ENCODE data around the gene LIAS. TPM values are rescaled to one million over a fixed set of nuclear protein-coding genes. Genes with fewer than 3 reads are reported as not detected.
"Not testable (repeated sequence)": the region's sequence is repeated elsewhere in the genome, so short reads cannot be mapped to it uniquely, and the experiment has no call there.

Gene LIAS
- 10 to 100 TPM; 14.5 to 16.6 TPM for total RNA-seq

- Mint-ChIP-seq H3K27ac (peak within 1 kb of the TSS; percentile 98), H3K4me1 (peaks cover 42% of the 10 kb centered on the region), H3K9me3 (ENCODE audit: low read depth) (no peaks in the 10 kb centered on the region), H3K4me3 (peak within 1 kb of the TSS; percentile 98), H3K36me3 (peaks cover 44% of the 10 kb centered on the region), H3K27me3 (no peaks in the 10 kb centered on the region)
- DNase-seq: peak; percentile 96
- peak; percentile 91 for ATAC-seq
- CTCF ChIA-PET: interaction anchor here (0.6 to 3.8 kb wide), 4 partner anchors 10 to 68 kb away, joined by 3 to 27 read pairs (median 4); partner anchors contain the start of gene UGDH
These were observed at the start of gene LIAS, which contains the start of gene RPL9 for GRCh38 chr4:39458505-39459300. LIAS (plus strand) TSS chr4:39459056; CDS start chr4:39459118, 62 bp downstream. RPL9 (minus strand) TSS chr4:39458922; CDS start chr4:39458439, 483 bp downstream.

GRCh38 chr4:39410415-39410814, 48.4 kb upstream of the LIAS start:
- H3K27me3 Mint-ChIP-seq: peaks cover 13% of the 10 kb centered on the region
- CTCF ChIA-PET: interaction anchor here (0.5 to 1.0 kb wide), 3 partner anchors 126 to 504 kb away, joined by 3 to 4 read pairs (median 3); no protein-coding TSS in a partner anchor
- no peak overlapping the region for H3K27ac Mint-ChIP-seq
- no peaks in the 10 kb centered on the region for H3K9me3 Mint-ChIP-seq (ENCODE audit: low read depth)
- ATAC-seq (no peak), DNase-seq (no peak)
- no peaks in the 10 kb centered on the region for H3K4me1 Mint-ChIP-seq
- no peak overlapping the region for H3K4me3 Mint-ChIP-seq
- no peaks in the 10 kb centered on the region for H3K36me3 Mint-ChIP-seq

GRCh38 chr4:39411561-39411960, 47.3 kb upstream of the LIAS start:
- H3K4me3 Mint-ChIP-seq; H3K36me3 Mint-ChIP-seq; H3K4me1 Mint-ChIP-seq; DNase-seq; CTCF ChIA-PET; ATAC-seq; H3K27ac Mint-ChIP-seq; H3K9me3 Mint-ChIP-seq (ENCODE audit: low read depth): not testable (repeated sequence)
- H3K27me3 Mint-ChIP-seq: peaks cover 13% of the 10 kb centered on the region

GRCh38 chr4:39415678-39416283, 43.1 kb upstream of the LIAS start:
- ATAC-seq: no peak
- H3K27ac Mint-ChIP-seq: no peak overlapping the region
- H3K36me3 Mint-ChIP-seq: no peaks in the 10 kb centered on the region
- no peaks in the 10 kb centered on the region for H3K9me3 Mint-ChIP-seq (ENCODE audit: low read depth)
- no peak overlapping the region for H3K4me3 Mint-ChIP-seq
- CTCF ChIA-PET: no interaction called here
- no peaks in the 10 kb centered on the region for H3K4me1 Mint-ChIP-seq
- no peak for DNase-seq
- peaks cover 2% of the 10 kb centered on the region for H3K27me3 Mint-ChIP-seq

- no peak for ATAC-seq
- CTCF ChIA-PET: no interaction called here
- no peak for DNase-seq
- no peaks in the 10 kb centered on the region for H3K4me1 Mint-ChIP-seq
- no peak overlapping the region for H3K4me3 Mint-ChIP-seq
- H3K27me3 Mint-ChIP-seq: no peaks in the 10 kb centered on the region
- no peaks in the 10 kb centered on the region for H3K9me3 Mint-ChIP-seq (ENCODE audit: low read depth)
- no peak overlapping the region for H3K27ac Mint-ChIP-seq
- H3K36me3 Mint-ChIP-seq: no peaks in the 10 kb centered on the region
These were observed 36.6 kb upstream of the LIAS start for GRCh38 chr4:39422247-39422646.

GRCh38 chr4:39425297-39425696, 33.6 kb upstream of the LIAS start:
- H3K27ac Mint-ChIP-seq; CTCF ChIA-PET; H3K4me3 Mint-ChIP-seq; DNase-seq; H3K36me3 Mint-ChIP-seq; H3K9me3 Mint-ChIP-seq (ENCODE audit: low read depth); H3K27me3 Mint-ChIP-seq; ATAC-seq; H3K4me1 Mint-ChIP-seq: not testable (repeated sequence)

GRCh38 chr4:39426728-39427127, 32.1 kb upstream of the LIAS start:
- no peak for ATAC-seq
- Mint-ChIP-seq H3K36me3 (no peaks in the 10 kb centered on the region), H3K27ac (no peak overlapping the region), H3K27me3 (peaks cover 7% of the 10 kb centered on the region), H3K4me1 (no peaks in the 10 kb centered on the region), H3K4me3 (no peak overlapping the region), H3K9me3 (ENCODE audit: low read depth) (no peaks in the 10 kb centered on the region)
- CTCF ChIA-PET: interaction anchor here (1.1 kb wide), 1 partner anchor 196 kb away, joined by 3 read pairs; no protein-coding TSS in a partner anchor
- DNase-seq: no peak

- DNase-seq (no peak), ATAC-seq (no peak)
- Mint-ChIP-seq H3K36me3 (no peaks in the 10 kb centered on the region), H3K9me3 (ENCODE audit: low read depth) (no peaks in the 10 kb centered on the region), H3K27ac (no peak overlapping the region), H3K27me3 (peaks cover 7% of the 10 kb centered on the region), H3K4me1 (no peaks in the 10 kb centered on the region), H3K4me3 (no peak overlapping the region)
- CTCF ChIA-PET: interaction anchor here (1.1 kb wide), 1 partner anchor 196 kb away, joined by 3 read pairs; no protein-coding TSS in a partner anchor
These were observed 31.2 kb upstream of the LIAS start for GRCh38 chr4:39427520-39428114.

GRCh38 chr4:39429476-39430334, 29.2 kb upstream of the LIAS start:
- H3K9me3 Mint-ChIP-seq (ENCODE audit: low read depth): no peaks in the 10 kb centered on the region
- H3K27ac Mint-ChIP-seq: no peak overlapping the region
- CTCF ChIA-PET: interaction anchor here (1.1 kb wide), 1 partner anchor 189 kb away, joined by 3 read pairs; no protein-coding TSS in a partner anchor
- H3K36me3 Mint-ChIP-seq: no peaks in the 10 kb centered on the region
- H3K4me3 Mint-ChIP-seq: no peak overlapping the region
- no peaks in the 10 kb centered on the region for H3K4me1 Mint-ChIP-seq
- DNase-seq: no peak
- no peak for ATAC-seq
- H3K27me3 Mint-ChIP-seq: peaks cover 7% of the 10 kb centered on the region

- CTCF ChIA-PET: no interaction called here
These were observed 24.9 kb upstream of the LIAS start for GRCh38 chr4:39433878-39434492.

GRCh38 chr4:39435659-39436563, 22.9 kb upstream of the LIAS start:
- Mint-ChIP-seq H3K4me3 (no peak overlapping the region), H3K4me1 (no peaks in the 10 kb centered on the region), H3K36me3 (no peaks in the 10 kb centered on the region), H3K27me3 (peaks cover 19% of the 10 kb centered on the region), H3K27ac (no peak overlapping the region), H3K9me3 (ENCODE audit: low read depth) (no peaks in the 10 kb centered on the region)
- ATAC-seq (no peak), DNase-seq (no peak)
- CTCF ChIA-PET: interaction anchor here (0.8 kb wide), 1 partner anchor 202 kb away, joined by 3 read pairs; no protein-coding TSS in a partner anchor

More at GRCh38 chr4:39433878-39434492, 24.9 kb upstream of the LIAS start:
- DNase-seq (no peak), ATAC-seq (no peak)
- H3K9me3 Mint-ChIP-seq (ENCODE audit: low read depth): no peaks in the 10 kb centered on the region
- H3K4me3 Mint-ChIP-seq: no peak overlapping the region
- H3K36me3 Mint-ChIP-seq: no peaks in the 10 kb centered on the region
- no peaks in the 10 kb centered on the region for H3K4me1 Mint-ChIP-seq
- peaks cover 22% of the 10 kb centered on the region for H3K27me3 Mint-ChIP-seq
- H3K27ac Mint-ChIP-seq: no peak overlapping the region

- no peak for ATAC-seq
- Mint-ChIP-seq H3K9me3 (ENCODE audit: low read depth) (no peaks in the 10 kb centered on the region), H3K4me3 (no peak overlapping the region), H3K27me3 (peaks cover 21% of the 10 kb centered on the region), H3K36me3 (no peaks in the 10 kb centered on the region), H3K4me1 (peaks cover 7% of the 10 kb centered on the region), H3K27ac (no peak overlapping the region)
- CTCF ChIA-PET: interaction anchor here (0.9 to 1.5 kb wide), 3 partner anchors 9 to 16 kb away, joined by 3 to 4 read pairs (median 3); no protein-coding TSS in a partner anchor
- no peak for DNase-seq
These were observed 17.3 kb upstream of the LIAS start for GRCh38 chr4:39441593-39441992.

Data from activated CD8-positive, alpha-beta memory T cell treated with anti-CD3 and anti-CD28 coated beads, Interleukin-2, amount 10 ng/mL, durations not matched to agents 7 days and 5 days (primary cell).